CD4-positive, alpha-beta T cell treated with Interleukin-2 at 100 ng/mL for 4 hours (primary cell): ENCODE data around the gene SUFU.

Experiments
- DNase-seq: peaks from one replicate; pipeline ENCODE4 v3.0.0-alpha.2; 2020; ENCODE audit warnings: low spot score

Gene SUFU

DNA sequence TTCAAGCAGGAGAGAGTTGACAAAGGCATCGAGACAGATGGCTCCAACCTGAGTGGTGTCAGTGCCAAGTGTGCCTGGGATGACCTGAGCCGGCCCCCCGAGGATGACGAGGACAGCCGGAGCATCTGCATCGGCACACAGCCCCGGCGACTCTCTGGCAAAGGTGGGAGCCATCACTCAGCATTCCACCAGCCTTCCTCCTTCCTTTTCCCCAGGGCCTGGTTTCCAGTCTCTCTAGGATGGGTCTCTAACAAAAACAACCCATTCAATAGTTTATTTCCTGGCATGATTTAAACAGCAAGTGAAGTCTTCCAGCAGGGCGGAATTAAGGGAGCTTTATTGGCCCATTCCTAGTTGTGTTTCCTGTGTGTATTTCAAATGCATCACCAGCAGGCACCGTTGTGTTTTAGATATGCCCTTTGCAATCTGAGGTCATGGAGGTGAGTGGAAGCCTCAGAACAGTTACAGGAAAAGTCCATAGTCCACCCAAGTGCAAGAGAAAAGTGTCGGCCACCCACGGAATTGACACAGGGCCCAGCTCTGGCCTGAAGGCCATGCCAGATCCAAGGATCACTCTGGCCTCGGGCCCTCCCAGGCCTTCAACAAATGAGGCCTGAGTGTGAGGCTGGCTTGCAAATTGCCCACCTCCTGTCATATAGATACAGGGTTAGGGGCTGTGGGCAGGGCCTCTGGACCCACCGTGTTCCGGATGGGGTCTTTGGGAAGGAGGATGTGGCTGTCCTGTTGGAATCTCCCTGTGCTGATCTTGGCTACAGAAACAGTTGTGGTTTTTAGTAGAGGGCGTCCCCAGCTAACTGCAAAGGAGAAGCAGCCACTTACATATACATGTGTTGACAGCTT lies 93.6 kb downstream of the SUFU start:
- DNase-seq: no peak

DNA sequence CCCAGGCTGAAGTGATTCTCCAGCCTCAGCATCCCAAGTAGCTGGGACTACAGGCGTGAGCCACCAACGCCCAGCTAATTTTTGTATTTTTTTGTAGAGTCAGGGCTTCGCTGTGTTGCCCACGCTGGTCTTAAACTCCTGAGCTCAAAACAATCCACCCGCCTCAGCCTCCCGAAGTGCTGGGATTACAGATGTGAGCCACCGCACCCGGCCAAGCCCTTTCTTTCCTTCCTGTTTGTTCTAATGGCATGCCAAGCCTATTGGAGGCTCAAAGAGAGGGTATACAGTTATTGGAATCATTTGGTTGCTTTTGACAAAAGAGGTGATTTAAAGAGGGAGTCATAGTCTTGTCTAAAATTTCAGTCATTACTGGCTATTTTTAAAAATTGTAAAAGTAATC lies 94.5 kb downstream of the SUFU start:
- DNase-seq: no peak

DNA sequence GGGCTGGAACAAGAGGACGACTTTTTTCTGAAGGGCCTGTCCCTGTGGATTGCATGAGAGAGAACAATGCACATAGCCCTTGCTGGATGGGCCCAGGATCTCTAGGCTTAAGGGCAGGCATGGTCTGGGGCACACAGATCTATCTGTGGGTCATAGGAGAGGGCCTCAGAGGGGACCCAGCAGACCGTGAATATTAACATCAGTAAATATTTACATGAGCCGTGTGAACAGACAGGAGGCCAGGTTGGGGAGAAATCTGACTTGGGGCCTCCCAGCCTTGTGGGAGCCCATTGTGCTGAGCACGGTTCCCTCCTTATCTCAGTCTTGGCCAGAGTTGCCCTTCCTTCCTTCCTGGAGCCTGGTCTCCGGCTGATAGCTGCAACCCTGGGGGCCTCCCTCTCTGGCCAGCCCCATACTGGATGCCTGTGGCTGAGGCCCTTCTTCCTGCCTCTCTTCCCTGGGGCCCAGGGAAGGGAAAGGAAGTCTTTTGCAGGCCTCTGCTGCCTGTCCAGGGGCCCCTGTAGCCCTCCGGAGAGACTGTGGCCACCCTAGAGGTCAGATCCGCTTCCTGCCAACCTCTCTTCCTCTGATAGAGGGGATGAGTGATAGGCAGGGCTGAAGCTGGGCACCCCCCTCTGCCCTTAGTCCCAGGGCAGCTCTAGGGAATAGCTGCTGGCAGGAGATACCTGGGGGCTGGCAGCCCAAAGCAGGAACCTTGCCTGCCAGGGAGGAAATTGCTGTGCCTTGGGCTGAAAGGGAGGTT lies 96.0 kb downstream of the SUFU start:
- no peak for DNase-seq

DNA sequence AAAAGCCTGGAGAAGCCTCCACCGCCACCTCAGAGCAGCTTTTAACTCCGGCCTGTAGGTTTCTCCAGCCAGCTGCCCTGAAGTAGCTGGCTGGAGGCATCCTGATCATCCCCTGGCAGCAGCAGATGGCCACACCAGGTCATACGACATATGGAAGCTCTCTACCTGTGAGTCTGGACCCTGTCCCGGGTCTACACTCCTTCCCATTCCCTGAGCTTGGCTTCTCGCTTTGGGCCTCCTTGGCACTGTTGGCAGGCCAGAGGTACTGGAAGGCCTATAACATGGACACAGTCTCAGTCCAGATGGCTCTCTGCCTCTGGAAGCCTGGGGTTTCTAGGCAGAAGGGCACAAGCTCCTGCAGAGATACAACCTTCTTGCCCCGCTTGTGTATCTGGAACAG lies 97.0 kb downstream of the SUFU start:
- no peak for DNase-seq

DNA sequence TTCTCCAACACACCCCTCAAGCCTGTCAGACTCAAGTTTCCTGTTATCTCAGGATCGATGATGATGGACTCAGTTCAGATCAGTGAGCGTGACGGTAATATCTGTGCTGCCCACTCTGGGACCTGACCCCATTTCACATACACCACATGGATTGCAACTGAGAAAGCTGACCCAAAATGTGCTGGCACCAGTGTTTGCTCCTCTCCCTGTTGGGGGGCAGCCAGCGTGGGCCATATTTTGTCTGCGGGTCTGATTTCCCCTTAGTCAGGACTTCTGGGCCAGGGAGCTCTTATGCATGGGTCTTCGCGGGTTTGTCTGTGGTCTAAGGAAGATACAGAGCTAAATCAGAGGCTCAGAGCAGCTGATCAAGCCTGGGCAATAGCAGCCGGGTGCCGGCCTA lies 97.9 kb downstream of the SUFU start:
- DNase-seq: no peak

DNA sequence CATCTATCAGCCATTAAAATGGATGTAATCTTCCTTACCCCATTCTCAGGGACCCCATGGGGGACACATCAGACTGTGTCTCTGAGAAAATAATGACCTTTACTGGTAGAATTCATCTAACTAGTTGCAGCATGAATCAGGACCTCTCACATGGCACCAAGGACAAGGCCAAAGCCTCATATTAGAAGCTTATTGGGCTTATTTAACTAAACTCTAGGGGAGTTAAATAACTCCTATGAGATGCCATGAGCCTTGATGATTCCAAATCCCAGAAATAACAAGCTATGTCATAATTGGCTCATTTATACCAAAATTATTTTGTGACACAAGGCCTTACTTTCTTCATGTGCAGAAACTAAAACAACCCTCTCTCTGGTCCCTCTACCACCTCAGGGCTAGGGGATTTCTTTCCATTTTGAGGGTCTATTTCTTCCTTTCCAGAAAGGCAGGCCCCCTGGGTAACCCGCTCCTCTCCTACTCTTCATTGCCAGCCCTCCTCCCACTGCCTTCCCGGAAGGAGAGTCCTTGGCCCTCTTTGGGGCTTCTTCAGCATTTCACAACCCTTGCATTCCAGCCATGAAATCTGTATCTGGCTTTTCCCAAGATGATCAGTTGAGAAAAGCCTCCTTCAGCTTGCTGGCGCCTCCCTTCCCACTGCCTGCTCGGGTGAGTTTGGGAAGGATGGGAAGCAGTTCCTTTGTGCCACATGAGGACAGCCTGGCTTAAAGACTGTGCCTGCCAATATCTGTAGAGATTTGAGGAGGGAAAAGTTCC lies 98.7 kb downstream of the SUFU start:
- no peak for DNase-seq

DNA sequence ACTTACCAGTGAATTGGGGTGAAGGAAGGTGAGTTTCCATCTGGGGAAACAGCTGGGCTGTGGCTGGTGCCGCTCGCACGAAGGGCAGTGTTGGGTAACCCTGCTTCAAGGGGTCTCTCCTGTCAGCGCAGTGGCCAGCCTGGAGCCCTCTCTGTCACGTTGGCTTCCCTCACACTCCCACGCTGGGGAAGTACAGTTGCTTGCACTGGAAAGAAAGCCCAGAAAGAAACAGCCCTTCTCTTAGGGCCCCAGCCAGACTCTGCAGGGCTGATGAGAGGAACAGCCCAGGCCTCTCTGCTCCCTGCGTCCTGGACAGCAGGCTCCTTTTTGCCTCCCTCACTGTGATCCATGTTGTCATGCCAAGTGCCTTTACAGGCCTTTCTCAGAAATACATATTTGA lies 100.2 kb downstream of the SUFU start:
- DNase-seq: no peak

DNA sequence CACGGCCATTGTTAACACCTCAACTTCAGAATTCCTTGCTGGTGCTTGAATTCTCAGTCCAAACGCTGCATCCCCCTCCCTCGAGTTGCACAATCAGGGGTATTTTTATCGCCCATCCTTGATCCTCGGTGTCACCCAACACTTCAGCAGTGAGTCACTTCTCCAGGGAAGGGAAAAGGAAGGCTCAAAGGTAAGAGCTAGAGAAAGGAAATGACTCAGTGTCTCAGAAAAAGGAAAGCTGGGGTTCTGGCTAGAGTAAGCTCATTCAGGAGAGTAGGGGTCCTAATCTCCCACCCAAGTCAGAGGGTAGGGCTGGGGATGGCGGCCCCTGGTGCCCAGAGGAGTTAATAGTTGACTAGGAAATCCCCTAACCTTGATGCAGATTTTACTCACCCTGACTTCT lies 100.7 kb downstream of the SUFU start:
- no peak for DNase-seq

DNA sequence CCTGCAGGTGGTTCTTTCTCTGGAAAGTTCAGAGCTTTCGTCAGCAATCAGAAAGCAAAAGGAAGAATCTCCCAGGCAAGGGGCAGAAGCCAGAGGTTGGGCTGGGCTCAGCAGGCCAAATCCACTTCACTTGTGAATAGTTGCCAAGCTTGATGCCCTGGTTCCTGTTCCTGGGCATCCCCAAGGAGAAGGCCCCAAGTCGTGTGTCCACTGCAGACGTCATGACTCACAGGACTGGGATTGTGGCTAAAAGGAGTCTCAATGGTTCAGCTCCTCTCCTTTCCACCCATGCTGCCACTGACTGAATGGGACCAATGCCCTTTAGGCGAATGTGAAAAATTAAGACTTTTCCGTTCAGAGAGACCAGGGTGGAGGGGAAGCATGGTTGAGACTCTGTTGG lies 101.9 kb downstream of the SUFU start:
- no peak for DNase-seq

DNA sequence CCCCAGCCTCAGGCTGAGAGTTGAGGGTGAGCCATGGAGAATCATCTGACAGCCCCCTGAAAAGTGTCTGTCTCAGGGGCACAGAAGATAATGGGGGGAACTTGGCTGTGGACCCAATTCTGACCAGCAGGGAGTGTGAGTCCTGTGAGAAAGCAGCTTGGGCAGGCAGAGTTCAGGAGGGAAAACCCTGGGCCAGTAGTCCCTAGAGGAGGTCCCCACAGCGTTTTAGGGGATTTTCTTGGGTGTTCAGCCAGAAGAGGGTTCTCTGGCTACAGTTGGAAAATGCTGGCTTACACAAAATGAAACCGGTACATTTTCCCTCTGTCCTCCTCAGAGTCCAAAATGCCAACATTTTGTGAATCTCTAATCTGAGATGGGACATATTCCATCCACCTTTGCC lies 104.7 kb downstream of the SUFU start:
- DNase-seq: no peak

DNA sequence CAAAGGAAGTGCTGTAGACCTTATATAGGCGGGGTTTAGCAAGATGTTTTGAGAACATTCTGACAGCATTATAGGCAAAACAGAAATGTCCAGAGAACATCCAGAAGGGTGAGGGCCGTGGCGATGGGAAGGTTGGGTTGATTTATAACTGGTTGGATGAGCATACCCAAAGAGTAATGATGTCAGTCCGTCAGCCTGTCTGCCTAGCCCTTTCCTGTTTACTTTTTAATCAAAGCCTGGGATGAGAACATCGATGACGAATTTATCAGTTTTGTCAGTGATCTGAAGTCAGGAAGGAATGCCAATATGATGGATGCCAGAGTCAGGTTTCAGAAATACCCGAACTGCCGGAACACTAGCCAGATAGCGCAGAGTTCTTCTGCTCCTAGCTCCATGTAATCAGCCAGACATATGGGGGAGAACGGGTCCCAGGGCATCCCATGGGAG lies 106.7 kb downstream of the SUFU start:
- peak; percentile 14 for DNase-seq

DNA sequence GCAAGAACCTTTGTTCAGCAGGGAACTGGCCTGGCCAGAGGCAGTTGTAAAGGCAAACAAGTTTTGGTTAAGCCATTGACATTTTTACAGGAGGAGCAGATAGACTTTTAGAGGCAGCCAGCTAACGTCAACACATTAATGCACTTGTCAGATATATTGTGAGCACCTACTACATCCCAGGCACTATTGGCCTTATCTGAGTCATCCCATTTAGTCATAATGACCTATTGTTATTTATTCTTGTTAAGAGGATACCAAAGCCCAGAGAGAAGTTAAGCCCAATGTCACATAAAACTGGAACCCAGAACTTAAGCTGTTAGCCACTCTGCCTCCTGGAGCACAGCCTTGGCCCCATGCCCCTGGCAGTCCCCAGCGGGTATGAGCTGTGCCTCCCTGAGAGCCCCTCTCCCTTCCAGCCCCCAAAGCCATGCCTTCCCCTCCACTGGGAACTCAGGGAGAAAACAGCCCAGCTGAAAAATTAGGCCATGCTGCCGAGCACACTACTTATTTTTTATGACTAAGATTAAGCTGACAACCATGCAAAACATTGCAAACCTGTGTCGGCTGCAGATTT lies 107.8 kb downstream of the SUFU start:
- peak; percentile 15 for DNase-seq

DNA sequence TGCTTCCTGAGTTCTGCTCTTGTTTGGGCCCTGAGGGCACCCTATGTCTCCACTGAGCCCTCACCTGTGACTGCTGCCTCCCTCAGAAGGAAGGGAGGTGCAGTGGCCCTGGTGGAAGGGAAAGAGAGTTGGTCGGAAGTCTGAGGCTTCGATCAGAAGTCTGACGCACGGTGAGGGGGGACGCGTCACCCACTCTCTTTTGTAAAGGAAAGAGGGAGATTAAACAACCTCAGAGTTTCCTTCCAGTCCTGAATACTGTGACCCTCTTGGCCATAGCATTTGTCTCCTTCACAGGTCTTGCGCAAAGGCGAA lies 109.1 kb downstream of the SUFU start:
- peak; percentile 59 for DNase-seq

DNA sequence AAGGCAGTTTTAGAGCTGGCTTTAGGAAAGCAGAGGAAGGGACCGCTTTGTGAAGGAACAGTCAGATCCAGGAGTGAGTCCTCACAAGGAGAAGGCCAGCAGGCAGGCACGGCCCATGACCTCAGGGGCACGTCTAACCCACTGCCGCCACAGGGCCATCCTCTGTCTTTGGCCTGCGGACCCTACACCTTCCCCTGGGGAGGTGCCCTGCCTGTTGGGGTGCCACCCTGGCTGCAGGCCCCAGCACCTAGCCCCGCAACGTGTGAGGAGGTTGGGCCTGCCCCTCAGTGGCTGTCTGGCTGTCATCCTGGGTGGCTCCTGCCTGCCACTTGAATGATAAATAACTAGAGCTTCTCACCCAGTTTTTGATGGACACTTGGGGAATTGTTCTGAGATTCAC lies 109.5 kb downstream of the SUFU start:
- peak; percentile 9 for DNase-seq

DNA sequence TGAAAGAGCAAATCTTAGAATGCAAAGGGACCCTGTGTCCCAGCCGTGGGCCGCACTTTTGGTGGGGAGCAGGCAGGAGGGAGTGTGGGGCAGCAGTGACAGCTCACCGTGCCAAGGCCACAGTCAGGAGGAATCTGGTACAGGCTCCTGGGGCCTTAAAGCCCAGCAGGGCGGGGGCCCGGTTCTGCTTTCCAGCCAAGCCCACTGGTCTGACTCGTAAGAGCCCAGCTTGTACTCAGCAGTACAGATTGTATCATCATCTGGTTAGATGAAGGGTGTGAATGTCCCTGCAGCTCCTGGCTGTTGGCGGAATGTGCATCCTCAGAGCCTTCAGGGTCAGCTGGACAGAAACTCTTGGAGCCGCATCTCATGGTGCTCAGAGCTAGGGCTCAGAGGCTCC lies 110.0 kb downstream of the SUFU start:
- DNase-seq: no peak

DNA sequence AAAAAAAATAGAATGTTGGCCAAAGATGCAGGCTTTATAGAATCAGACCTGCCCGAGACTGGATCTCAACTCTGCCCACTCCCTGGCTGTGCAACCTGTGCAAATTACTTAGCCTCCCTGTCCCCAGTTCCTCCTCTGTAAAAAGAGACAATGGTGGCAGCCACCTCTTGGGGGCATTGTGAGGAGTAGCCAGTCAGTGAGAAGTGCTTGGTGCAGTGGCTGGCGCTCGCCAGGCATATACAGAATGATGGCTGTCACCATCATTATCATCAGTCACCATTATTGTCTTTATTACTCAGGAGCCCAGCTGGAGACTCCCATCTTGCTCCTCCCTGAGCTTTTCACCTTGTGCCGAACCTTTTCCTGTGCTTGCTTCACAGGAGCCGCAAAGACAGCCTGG lies 111.1 kb downstream of the SUFU start:
- no peak for DNase-seq

DNA sequence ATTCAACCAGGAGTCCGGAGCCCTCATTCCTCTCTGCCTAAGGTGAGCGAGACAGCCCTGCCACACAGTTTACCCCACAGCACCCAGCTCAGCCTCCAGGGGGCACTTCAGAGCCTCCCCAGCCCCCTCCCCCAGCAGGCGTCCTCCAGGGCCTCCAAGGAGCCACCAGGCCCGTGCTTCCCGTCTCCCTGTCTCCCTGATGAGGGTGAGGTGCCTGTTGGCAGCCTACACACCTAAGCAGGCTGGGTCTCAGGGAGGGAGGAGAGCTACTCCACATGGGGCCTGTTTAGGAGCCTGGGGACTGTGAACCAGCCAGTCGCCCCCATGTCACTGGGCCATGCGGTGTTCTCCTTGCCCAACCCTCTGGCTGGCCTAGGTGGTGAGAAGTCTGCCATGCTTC lies 111.6 kb downstream of the SUFU start:
- peak; percentile 11 for DNase-seq

DNA sequence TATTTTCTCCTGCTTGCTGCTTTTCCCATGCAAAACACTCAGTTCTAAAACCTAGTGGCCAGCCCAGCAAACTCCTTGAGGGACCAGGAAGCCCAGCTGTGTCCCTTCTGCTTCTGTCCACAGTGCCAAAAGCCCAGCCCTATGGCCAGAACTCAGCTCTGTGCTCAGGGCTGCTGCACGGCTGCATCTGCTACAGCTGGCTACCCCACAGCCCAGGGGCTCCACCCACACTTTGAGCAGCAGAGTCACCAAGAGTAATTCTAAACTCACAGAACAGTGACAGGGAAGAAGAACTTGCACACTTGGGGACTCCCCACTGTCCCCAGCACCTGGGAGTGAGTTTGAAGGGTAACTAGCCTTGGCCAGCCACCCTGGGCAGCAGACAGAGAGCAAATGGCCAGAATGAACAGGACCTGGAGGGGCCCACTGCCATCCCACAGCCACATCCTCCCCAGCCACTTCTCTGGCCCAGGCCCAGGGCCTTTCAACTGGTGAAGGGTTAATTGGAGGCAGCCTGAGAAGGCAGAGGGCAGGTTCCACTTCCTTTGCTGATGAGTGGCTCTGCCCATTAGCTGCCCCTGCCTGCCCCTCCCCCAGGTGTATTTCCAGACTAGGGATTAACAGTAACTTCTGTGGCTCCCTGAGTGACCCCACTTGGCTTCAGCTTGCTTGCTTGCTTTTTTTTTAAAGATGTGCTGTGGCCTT lies 112.4 kb downstream of the SUFU start:
- no peak for DNase-seq

DNA sequence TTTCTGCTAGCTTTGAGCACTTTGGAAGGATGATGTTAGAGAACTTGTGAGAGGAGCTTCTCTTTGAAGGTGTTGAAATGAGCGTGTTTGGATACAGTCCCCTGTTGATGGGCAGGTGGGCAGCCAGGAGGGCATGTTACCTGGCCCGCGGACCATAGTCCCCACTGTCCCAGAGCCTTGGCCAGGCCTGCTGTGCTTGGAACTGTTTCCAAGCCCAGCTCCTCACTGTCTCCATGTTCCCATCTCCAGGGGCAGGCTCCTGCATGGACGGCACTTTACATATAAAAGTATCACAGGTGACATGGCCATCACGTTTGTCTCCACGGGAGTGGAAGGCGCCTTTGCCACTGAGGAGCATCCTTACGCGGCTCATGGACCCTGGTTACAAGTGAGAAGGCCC lies 113.3 kb downstream of the SUFU start:
- DNase-seq: no peak

DNA sequence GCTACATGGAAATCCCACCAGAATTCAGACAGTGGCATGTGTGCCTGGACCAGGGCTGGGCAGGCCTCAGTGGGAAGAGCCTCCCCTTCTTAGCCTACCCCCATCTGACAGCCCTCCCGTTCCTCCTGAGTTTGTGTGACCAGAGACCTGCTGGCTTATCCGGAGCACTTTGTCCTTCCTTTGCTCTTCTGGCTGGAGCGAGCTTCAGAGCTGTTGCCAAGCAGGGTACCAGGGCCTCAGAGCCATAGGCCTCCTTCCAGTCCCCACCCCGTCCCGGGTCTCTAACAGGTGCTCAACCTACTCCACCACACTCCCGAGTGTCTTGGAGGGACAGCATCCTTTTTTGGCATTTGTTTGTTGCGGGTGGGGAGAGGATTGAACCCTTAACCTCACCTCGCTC lies 114.0 kb downstream of the SUFU start:
- no peak for DNase-seq

DNA sequence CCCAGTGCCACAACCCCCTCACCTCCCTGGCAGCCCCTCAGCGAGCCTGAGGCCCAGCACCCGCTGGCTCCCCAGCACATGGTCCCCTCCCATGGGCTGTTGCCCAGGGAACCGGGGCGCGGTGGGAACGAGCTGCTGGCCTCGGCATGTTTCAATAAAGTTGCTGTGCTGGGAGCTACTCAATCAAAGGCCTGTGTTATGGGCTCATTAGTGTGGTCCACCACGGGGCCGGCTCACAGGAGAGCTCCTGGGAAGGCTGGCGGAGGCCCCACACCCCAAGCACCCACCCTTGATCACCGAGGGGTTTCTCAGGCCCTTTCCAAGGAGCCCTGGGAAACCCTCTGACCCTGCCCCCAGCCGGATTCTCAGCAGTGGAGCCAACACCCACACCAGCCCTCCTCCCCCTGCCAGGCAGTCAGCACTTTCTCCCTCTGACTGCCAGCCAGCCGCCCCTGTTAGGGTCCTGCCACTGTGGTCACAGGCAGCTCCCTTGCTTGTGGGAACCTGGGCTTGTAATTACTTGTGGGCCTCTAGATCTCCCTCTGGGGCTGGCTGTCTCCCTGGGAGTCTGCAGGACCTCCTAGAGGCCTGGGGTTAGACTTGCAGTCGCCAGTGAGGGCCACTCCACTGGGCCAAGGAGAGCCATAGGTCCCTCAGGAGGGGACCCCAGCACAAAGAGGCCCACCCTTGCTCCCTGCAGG lies 115.7 kb downstream of the SUFU start:
- DNase-seq: no peak
